HG02678 (cell line): ENCODE results near the gene LUC7L2.
"Not testable (repeated sequence)": the region's sequence is repeated elsewhere in the genome, so short reads cannot be mapped to it uniquely, and the experiment has no call there.

Experiments used
- ATAC-seq: cut with Tn5 transposase; IDR thresholded peaks from one replicate; pipeline ENCODE4 v1.9.1; 2021; ENCODE audit warnings: mild to moderate bottlenecking, moderate library complexity; ENCODE audit not compliant: unreplicated experiment

LUC7L2 gene

DNA sequence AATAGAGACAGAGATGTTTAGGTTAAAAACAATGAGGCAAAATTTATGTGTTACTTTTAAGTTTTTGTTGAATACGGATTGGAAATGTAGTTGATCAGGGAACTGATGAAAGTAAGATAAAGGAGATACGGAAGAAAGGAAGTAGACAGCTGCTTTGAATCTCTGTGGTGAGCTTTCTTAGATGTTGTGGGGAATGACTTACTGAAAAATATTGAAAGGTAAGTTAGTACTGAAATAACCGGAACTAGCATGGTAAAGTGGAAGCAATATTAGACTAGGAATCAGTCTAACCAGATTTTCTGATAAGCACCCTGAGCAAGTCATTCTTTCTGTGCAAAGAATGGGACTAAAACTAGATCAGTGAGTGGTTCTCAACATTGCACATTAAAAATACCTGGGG lies 34.8 kb downstream of the LUC7L2 start:
- ATAC-seq, result no peak

GRCh38 chr7:139396323-139396951 lies 36.7 kb downstream of the LUC7L2 start:
- ATAC-seq, result no peak

- ATAC-seq, result no peak
Measured at GRCh38 chr7:139397192-139397591, 37.5 kb downstream of the LUC7L2 start.

GRCh38 chr7:139403601-139404000 lies 43.9 kb downstream of the LUC7L2 start:
- ATAC-seq, result no peak

DNA sequence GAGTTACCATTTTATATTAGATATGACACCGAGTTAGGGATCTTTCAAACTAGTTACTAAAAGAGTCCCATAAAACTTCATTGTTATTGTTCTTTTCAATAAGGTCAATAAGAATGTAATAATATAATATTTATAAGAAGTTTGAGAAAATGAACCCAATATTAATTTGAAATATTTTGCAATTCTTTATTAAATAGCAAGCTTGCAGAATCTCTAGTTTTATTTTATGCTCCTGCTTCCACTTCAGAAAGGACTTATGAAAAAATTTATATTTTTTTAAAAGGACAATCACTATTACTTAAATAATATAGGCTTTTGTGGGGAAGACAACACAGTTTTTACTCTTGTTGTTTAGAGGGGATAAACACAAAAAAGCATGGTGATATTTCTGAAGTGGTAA lies 47.9 kb downstream of the LUC7L2 start:
- no peak for ATAC-seq

DNA sequence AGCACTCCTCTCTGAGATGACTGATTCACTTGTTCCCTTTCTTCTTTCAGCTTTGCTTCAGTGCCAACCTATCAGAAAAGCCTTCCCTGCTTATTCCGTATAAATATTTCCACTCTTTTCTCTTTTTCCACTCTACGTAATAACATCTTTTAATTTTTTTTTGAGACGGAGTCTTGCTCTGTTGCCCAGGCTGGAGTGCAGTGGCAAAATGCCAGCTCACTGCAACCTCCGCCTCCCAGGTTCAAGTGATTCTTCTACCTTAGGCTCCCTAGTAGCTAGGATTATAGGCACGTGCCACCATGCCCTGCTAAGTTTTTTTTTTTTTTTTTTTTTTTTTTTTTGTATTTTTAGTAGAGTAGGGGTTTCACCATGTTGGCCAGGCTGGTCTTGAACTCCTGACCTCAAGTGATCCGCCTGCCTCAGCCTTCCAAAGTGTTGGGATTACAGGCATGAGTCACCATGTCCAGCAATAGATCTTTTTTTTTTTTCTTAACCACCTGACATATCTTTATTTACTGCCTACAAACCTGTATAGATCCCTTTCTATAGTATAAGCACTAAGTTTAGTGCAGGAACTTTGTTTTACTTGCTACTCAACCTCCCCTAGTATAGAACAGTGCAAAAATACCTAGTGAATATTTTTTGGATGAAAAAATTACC lies 55.2 kb downstream of the LUC7L2 start:
- not testable (repeated sequence) for ATAC-seq

- ATAC-seq, result no peak
Measured at GRCh38 chr7:139416405-139416804, 56.7 kb downstream of the LUC7L2 start.

DNA sequence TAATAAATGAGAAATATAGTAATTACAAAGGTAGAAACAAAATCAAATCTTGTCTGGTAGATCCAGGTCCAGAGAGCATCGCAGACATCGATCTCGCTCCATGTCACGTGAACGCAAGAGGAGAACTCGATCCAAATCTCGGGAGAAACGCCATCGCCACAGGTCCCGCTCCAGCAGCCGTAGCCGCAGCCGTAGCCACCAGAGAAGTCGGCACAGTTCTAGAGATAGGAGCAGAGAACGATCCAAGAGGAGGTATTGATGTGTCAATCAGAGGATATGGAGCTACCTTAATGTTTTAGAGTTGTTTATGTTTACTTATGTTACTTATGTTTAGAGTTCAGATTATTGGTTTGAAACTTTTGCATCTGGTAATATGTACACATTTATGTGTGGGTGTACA lies 57.8 kb downstream of the LUC7L2 start:
- no peak for ATAC-seq

- no peak for ATAC-seq
Measured at GRCh38 chr7:139421123-139421522, 61.4 kb downstream of the LUC7L2 start.

DNA sequence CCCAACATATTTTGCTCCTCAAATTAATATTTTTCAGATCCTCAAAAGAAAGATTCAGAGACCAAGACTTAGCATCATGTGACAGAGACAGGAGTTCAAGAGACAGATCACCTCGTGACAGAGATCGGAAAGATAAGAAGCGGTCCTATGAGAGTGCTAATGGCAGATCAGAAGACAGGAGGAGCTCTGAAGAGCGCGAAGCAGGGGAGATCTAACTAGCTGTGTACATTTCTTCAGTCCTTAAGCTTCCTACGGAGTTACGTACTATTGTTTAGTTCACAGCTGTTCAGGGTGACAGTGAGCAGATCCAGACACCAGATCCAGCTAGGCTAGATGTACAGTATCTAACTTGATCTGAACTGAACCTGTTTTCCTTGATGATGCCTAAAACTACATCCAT lies 62.4 kb downstream of the LUC7L2 start:
- ATAC-seq, result no peak

GRCh38 chr7:139423091-139423490 lies 63.4 kb downstream of the LUC7L2 start:
- no peak for ATAC-seq

DNA sequence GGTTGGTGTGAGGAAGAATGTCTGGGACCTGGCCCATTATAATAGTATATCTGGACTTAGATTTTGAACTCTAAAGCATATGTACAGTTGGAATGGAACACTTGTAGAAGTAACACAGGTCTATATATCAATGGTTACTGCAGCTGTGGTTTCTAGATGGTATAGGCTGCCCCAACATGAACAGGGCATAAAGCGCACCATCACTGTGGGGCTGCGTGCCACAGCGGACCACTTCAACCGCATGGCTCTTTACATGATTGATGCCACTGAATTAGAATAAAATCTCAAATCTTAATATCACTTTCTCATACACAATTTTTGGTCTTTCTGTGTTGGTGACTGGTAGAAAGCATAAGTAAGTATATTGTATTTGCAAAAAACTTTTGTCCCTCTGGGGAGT lies 64.3 kb downstream of the LUC7L2 start:
- no peak for ATAC-seq

DNA sequence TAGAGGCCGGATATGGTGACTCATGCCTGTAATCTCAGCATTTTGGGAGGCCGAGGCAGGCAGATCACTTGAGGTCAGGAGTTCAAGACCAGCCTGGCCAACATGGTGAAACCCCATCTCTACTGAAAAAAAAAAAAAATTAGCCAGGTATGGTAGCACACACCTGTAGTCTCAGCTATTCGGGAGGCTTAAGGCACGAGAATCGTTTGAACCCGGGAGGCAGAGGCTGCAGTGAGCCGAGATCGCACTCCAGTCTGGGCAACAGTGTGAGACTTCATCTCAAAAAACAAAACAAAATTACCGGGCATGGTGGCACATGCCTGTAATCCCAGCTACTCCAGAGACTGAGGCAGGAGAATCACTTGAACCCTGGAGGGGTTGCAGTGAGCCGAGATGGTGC lies 66.0 kb downstream of the LUC7L2 start:
- ATAC-seq, result not testable (repeated sequence)

DNA sequence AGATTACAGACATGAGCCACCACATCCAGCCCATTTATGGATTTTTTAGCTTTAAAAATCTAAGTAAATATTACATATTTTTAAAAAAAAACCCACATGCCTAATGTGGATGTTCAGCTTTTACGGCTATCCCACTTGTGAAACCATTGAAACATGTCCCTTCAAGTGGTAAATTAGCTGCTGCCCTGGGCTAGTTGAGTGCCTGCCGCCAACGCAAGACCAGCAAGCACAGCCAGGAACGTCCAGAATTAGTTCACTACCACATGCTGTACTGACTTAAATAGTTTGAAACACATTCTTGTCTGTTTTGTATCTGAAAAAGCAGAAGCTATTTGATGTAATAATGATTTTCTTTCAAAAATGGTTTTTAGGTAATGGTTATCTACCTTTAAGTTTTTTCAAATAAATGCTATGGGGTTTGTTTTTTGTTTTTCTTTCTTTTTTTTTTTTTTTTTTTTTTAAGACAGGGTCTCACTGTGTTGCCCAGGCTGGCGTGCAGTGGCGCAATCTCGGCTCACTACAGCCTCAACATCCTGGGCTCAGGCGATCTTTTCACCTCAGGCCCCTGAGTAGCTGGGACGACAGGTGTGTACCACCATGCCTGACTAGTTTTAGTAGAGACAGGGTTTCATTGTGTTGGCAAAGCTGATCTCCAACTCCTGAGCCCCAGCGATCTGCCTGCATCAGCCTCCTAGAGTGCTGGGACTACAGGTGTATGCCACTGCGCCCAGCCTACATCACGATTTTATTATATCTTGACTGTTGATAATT lies 66.7 kb downstream of the LUC7L2 start:
- no peak for ATAC-seq

DNA sequence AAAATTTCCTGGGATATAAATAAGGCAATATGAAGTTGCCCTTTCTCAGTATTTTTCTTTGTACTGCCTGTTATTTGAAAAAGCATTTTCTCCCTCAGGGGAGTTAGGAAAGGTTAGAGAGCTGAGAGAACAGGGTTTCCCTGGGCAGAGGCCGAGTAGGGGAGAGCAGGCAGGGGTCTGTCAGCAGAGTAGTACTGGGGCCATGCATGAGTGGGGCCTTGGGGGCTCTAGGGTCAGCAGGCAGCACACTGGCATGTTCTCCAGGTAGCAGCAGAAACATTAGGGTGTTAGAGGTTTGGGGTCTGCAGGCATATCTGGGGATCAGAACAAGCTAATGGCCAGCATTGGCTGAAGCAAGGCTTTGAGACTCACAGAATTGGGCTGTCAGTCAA lies 67.3 kb downstream of the LUC7L2 start:
- ATAC-seq, result no peak

- ATAC-seq, result no peak
Measured at GRCh38 chr7:139427788-139428187, 68.1 kb downstream of the LUC7L2 start.

DNA sequence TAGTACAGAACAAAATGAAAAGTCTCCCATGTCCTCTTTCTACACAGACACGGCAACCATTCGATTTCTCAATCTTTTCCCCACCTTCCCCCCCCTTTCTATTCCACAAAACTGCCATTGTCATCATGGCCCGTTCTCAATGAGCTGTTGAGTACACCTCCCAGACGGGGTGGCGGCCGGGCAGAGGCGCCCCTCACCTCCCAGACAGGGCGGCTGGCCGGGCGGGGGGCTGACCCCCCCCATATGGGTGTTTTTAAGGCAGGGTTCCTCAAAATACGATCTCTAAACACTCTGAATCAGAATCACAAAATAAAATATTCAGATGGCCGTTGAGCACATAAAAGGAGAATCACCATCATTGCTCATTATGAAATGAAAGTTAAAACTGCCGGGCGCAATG lies 70.0 kb downstream of the LUC7L2 start:
- ATAC-seq, result not testable (repeated sequence)

DNA sequence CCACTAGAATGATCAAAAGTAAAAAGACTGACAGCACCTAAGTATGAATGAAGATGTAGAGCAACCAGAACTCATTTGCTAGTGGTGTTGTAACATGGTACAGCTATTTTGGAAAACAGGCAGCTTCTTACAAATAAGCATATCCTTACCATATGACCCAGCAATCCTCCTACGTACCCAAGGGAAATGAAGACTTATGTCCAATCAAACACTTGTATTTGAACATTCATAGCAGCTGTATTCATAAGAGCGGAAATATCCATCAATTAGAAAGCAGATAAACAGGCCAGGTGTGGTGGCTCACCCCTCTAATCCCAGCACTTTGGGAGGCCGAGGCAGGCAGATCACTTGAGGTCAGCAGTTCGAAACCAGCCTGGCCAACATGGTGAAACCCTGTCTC lies 70.7 kb downstream of the LUC7L2 start:
- ATAC-seq, result no peak

- no peak for ATAC-seq
Measured at GRCh38 chr7:139431010-139431409, 71.3 kb downstream of the LUC7L2 start.

GRCh38 chr7:139431459-139431858 lies 71.8 kb downstream of the LUC7L2 start:
- no peak for ATAC-seq

- ATAC-seq, result no peak
Measured at GRCh38 chr7:139436806-139437205, 77.1 kb downstream of the LUC7L2 start.

DNA sequence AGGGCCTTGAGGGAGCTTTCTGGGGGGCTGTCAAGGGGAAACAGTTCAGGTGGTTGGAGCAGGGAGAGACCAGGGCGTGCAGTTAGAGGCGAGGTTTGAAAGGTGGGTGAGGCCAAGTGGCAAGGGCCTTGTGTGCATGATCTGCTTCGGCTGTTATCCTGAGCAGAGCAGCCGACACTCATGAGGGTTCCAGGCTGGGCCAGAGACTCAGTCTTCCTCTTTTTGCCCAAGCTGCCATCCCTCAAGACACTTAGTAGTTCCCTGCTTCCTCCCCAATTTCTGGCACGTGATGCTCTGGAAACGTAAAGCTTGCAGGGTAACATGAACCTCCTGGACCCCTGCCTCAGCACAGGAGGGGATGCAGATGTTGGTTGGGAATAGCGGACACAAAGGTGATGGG lies 79.7 kb downstream of the LUC7L2 start:
- ATAC-seq, result no peak
